GM21381 (cell line): Measurements from ENCODE around the gene PALB2.

Experiments used
- ATAC-seq: cut with Tn5 transposase; IDR thresholded peaks from one replicate; pipeline ENCODE4 v1.9.1; 2021; ENCODE audit warnings: mild to moderate bottlenecking, moderate library complexity; ENCODE audit not compliant: unreplicated experiment

Gene PALB2

GRCh38 chr16:23640931-23641765 lies at the start of gene PALB2, which contains the start of gene DCTN5:
PALB2 (minus strand) TSS chr16:23641310; CDS start chr16:23641157, 153 bp downstream.
DCTN5 (plus strand) TSS chr16:23641466; CDS start chr16:23641543, 77 bp downstream.
- ATAC-seq = peak; percentile 93

DNA sequence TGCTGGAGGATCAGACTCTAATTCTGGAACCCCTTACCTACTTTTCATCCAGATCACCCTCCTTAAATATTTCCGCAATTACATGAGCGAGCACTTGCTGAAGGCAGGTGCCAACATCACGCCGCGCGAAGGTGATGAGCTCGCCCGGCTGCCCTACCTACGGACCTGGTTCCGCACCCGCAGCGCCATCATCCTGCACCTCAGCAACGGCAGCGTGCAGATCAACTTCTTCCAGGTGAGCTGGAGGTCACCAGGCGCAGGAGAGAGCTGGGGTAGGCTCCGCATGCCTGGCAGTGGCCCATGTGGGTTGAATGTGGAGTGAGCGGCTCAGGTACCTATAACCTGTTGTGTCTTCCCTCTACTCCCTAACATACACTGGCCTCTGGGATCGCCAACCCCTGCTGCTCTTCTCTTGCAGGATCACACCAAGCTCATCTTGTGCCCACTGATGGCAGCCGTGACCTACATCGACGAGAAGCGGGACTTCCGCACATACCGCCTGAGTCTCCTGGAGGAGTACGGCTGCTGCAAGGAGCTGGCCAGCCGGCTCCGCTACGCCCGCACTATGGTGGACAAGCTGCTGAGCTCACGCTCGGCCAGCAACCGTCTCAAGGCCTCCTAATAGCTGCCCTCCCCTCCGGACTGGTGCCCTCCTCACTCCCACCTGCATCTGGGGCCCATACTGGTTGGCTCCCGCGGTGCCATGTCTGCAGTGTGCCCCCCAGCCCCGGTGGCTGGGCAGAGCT lies 48.5 kb upstream of the PALB2 start:
- no peak for ATAC-seq

DNA sequence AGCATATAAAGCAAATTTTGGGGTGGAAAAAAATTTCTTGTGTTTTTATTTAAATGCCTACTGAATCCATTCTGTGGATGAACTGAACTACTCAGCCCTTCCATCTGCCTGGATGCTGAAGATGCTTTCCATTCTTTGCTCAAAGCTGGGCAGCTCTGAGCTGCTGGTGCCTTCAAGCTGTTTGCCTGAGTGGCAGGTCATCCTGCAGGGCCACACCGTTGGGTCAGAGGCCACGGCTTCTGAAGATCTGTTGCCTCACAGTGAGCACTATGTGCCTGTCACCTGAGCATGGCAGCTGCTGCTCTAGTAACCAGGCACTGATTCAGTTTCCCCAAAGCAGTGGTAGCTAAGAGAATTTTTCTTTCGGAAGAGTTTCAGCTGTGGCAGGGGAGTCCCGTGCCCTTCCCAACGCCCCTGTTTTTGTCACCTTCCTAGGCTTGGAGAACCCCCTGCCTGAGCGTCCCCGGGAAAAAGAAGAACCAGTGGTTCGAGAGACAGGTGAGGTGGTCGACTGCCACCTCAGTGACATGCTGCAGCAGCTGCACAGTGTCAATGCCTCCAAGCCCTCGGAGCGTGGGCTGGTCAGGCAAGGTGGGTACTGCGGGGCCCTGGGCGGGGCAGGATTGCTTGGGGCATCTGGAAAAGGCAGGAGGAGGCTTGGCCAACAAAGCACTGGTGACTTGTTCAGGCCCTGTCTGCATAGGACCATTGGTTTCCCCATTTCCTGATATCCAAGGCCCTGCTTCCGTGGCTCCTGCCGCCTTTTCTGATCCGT lies 46.1 kb upstream of the PALB2 start:
- ATAC-seq = no peak

GRCh38 chr16:23683487-23683886 lies 42.4 kb upstream of the PALB2 start:
- no peak for ATAC-seq

GRCh38 chr16:23682181-23682580 lies 41.1 kb upstream of the PALB2 start:
- ATAC-seq = no peak

GRCh38 chr16:23679986-23680336 lies 38.9 kb upstream of the PALB2 start:
- ATAC-seq = no peak

GRCh38 chr16:23679274-23679985 lies 38.3 kb upstream of the PALB2 start:
- no peak for ATAC-seq

GRCh38 chr16:23678430-23679273 lies 37.5 kb upstream of the PALB2 start, which contains the start of gene PLK1:
PLK1 (plus strand) TSS chr16:23678889; CDS start chr16:23678933, 44 bp downstream.
- ATAC-seq = peak; percentile 89

- no peak for ATAC-seq
These were observed 35.9 kb upstream of the PALB2 start for GRCh38 chr16:23676924-23677480.

DNA sequence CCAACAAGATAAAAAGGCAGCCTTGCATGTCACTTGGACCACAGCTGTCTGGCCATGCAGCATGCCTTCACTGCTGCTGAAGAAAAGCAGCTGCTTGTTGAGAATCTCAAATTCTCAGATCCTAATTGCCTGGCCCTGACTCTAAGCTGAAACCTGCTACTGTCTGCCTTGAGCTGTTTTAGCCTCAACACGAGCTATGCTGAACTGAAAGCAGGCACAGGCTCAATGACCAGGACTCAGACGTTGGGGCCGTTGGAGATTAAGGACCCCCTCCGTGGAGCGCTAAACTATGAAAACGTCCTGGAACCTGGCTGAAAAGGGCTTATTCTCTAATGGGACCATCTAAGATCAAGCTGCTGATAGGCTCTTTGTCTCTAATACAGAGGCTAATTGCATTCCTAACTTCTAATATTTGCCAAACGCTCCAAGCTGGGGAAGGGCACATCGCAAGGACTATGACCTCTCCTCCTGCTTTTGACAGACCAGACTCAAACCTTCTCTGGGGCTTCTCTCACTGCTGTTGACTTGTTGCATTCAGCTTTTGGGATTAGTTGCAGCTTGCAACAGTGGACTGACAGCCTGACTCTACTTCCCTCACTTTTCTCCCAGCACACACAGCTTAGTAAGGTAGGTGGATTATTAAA lies 33.0 kb upstream of the PALB2 start:
- ATAC-seq = no peak

DNA sequence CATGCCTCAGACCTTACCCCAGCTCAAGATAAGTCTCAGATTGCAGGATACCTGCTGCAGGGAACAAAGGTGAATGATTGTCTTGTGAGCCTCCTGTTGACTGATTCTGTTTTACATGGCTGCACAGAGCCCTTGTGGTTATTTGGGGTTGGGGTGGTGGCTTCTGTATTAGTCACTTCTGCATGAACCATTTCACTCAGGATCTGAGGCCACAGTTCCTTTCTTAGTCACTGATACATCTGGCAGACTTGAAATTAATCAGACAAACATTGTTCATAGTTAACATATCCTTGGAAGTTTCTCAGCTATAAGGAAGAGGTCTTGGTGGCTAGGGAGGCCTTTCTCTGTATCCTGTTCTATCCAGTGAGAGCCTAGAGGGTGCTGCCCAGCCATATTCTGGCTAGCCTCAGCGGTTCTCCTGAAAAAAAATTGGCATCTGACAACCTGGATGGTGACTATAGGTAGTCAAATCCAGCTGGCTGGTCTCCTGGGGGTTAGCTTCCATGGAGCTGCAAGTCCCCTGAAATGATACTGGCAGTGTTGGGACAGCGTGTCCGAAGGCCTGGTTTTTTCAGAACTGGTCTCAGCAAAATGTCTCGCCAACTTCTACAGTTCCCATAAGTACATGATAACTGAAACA lies 29.1 kb upstream of the PALB2 start:
- peak; percentile 94 for ATAC-seq

DNA sequence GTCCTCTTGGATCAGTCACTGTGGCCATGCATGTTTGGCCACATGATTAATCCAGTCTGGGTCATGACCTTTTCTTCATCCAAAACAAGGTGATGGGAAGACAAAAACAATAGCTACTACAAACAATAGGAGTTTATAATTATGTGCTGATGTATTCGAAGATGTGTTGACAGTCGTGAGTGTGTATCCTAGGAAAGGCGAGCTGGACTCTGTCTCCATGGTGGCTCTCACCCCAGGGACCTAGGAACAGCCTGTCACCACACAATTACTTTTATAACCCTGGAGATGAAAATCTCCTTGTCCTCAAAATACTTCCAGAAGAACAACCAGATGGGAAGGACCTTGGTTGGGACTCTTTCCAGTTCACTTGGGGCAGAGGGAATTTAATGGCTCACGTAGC lies 27.8 kb upstream of the PALB2 start:
- no peak for ATAC-seq

DNA sequence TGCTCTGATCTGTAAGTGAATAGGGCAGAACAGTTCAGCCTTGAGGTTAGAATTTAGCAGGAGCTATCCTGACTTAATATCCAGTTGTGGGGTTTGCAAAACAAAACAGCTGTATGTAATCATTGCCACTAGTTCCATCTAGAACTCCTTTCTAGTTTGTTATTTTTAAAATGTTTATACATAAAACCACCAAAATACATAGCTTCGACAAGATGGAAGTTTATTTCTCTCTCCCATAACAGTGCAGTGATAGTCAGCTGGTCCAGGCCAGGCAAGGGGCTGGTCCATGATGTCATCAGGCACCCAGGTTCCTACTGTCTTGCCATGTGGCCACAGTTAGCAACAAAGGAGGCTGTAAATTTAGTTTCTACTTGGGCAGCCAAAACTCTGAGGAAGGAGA lies 27.1 kb upstream of the PALB2 start:
- no peak for ATAC-seq

DNA sequence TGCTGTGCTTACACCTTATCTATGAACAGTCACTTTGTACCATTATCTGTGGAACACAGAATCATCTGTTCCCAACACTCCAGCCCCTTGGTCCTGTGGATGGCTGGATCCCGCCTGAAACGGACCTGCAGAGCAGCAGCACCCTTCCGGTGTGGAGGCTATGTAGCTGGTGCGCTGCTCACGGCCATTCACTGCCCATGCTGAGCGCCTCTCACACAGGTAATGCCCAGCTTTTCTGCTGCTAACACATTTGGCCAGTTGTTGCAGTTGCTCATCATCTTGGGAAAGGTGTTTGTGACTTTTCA lies 26.2 kb upstream of the PALB2 start:
- no peak for ATAC-seq

GRCh38 chr16:23666571-23667354 lies 25.7 kb upstream of the PALB2 start:
- no peak for ATAC-seq

- ATAC-seq = no peak
These were observed 22.8 kb upstream of the PALB2 start for GRCh38 chr16:23663918-23664317.

DNA sequence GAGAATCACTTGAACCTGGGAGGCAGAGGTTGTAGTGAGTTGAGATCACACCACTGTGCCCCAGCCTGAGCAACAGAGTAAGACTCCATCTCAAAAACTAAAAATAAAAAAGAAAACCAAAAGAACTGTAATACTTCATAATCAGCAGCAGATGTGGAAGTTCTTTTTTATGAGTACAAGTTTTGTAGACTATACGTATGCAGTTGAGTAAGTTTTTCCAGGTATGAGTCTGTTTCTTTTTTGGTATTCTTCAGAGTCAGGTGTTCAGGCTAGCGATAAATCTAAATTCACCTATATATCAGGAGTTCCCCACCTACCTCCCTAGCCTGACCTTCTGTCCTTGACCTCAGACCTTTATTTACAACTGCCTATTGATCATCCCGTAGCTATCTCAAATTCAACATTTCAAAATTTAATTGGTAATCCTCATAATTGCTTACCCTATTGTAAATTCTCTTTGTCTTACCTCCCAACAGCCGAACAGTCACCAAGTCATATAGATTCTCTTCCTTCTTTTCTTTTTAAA lies 10.9 kb upstream of the PALB2 start:
- ATAC-seq = peak; percentile 73
